Measurements from ENCODE around the gene GFAP. TPM values are rescaled to one million over a fixed set of nuclear protein-coding genes. Genes with fewer than 3 reads are reported as not detected.

Gene GFAP
- total RNA-seq, 1 experiment from 2014 or later, result 1.2 TPM

- Mint-ChIP-seq H3K27ac (peak overlapping the region in 1 of 3 experiments; percentile 90; a peak in 2 of 7 replicates), H3K4me3 (no peak overlapping the region)
- H3K27ac ChIP-seq (ENCODE audit: insufficient read length, low read depth, low read length), result no peak overlapping the region
Observed at GRCh38 chr17:44905006-44906000, 10.0 kb downstream of the GFAP start.

More at GRCh38 chr17:44905006-44906000, 10.0 kb downstream of the GFAP start:
- H3K4me2 ChIP-seq (ENCODE audit: insufficient read depth, insufficient read length, low read length), result no peak overlapping the region
- H3K4me1 Mint-ChIP-seq, result peaks cover 6 to 15% of the 10 kb centered on the region in 2 experiments; a peak in 3 of 4 replicates
- H3K9me3 ChIP-seq (ENCODE audit: control insufficient read depth, low read depth, low read length), result no peaks in the 10 kb centered on the region
- WGBS (ENCODE audit: extremely low coverage, insufficient read length, low lambda C conversion rate), result no CpG with 5 or more reads among the region's 9 CpGs
- no peak for DNase-seq
- H4K5ac ChIP-seq (ENCODE audit: insufficient read length, low read depth, low read length), result no peak overlapping the region
- H3K79me2 ChIP-seq (ENCODE audit: insufficient read depth, low read length), result no peaks in the 10 kb centered on the region
- H3K27me3 ChIP-seq (ENCODE audit: insufficient read depth, low read length), result no peaks in the 10 kb centered on the region
- H2BK20ac ChIP-seq (ENCODE audit: low read depth, low read length, poor library complexity, severe bottlenecking), result no peak overlapping the region
- H3K9me3 Mint-ChIP-seq, result no peaks in the 10 kb centered on the region
- no peak overlapping the region for H2BK12ac ChIP-seq (ENCODE audit: insufficient read length, low read depth, low read length)
- no peak overlapping the region for H3K4ac ChIP-seq (ENCODE audit: low read depth, low read length)
- H4K20me1 ChIP-seq (ENCODE audit: control insufficient read depth, insufficient read depth, insufficient read length), result no peaks in the 10 kb centered on the region
- no peak overlapping the region for H3K9ac ChIP-seq (ENCODE audit: extremely low read depth, insufficient read length, low read length)
- no peak overlapping the region for H3T11ph ChIP-seq (ENCODE audit: low read length)
- H4K8ac ChIP-seq (replicated peaks; ENCODE audit: insufficient read length, low read depth, low read length), result no peak overlapping the region
- TF ChIP-seq, protein P1, sequence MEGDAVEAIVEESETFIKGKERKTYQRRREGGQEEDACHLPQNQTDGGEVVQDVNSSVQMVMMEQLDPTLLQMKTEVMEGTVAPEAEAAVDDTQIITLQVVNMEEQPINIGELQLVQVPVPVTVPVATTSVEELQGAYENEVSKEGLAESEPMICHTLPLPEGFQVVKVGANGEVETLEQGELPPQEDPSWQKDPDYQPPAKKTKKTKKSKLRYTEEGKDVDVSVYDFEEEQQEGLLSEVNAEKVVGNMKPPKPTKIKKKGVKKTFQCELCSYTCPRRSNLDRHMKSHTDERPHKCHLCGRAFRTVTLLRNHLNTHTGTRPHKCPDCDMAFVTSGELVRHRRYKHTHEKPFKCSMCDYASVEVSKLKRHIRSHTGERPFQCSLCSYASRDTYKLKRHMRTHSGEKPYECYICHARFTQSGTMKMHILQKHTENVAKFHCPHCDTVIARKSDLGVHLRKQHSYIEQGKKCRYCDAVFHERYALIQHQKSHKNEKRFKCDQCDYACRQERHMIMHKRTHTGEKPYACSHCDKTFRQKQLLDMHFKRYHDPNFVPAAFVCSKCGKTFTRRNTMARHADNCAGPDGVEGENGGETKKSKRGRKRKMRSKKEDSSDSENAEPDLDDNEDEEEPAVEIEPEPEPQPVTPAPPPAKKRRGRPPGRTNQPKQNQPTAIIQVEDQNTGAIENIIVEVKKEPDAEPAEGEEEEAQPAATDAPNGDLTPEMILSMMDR (conservative IDR thresholded peaks at IDR 0.05), result no peak
- H2BK15ac ChIP-seq (ENCODE audit: low read depth, low read length), result no peak overlapping the region
- no peak overlapping the region for H3K14ac ChIP-seq (ENCODE audit: insufficient read depth, low read length)
- no peak overlapping the region for H3K56ac ChIP-seq (ENCODE audit: insufficient read length, low read depth, low read length)
- H3K23me2 ChIP-seq (ENCODE audit: insufficient read length, low read depth, low read length, poor library complexity, severe bottlenecking), result no peaks in the 10 kb centered on the region
- H2AK5ac ChIP-seq (ENCODE audit: insufficient read length, low read length), result no peak overlapping the region
- no peak overlapping the region for H2BK5ac ChIP-seq (ENCODE audit: insufficient read length, low read length)
- no peak overlapping the region for H2BK120ac ChIP-seq (ENCODE audit: low read depth, low read length, poor library complexity, severe bottlenecking)
- H3K18ac ChIP-seq (ENCODE audit: insufficient read length, low read depth, low read length), result no peak overlapping the region
- no peak overlapping the region for H4K91ac ChIP-seq (ENCODE audit: insufficient read length, low read depth, low read length)
- H3K23ac ChIP-seq (ENCODE audit: insufficient read length, low read depth, low read length), result no peak overlapping the region
- no peaks in the 10 kb centered on the region; the same call in 1 of the 2 replicates for H3K4me1 ChIP-seq (ENCODE audit: insufficient read depth, low read length)
- no peaks in the 10 kb centered on the region for H3K79me1 ChIP-seq (ENCODE audit: insufficient read depth, low read depth, low read length, poor library complexity, severe bottlenecking)
- no peak overlapping the region for H2AFZ ChIP-seq (ENCODE audit: low read length)
- no peaks in the 10 kb centered on the region for H3K36me3 Mint-ChIP-seq (ENCODE audit: insufficient read depth in 1 of 3, low read depth in 3 of 3)
- H3K27me3 Mint-ChIP-seq (ENCODE audit: low read depth), result peaks cover 13% of the 10 kb centered on the region
